Bronchial epithelial cell (primary cell): ENCODE measurements around the gene ANK2. TPM values are rescaled to one million over a fixed set of nuclear protein-coding genes. Genes with fewer than 3 reads are reported as not detected.

Experiments
- DNase-seq: peaks from one replicate; pipeline ENCODE4 v3.0.0-alpha.2; 2010; ENCODE audit warnings: low read depth
- FAIRE-seq: peaks from 2 replicates; lab custom pipeline; 2011; peaks lifted over from hg19 to GRCh38; lab: Jason Lieb, UNC
- H3K27me3 ChIP-seq: 2 replicates; pipeline ENCODE4 v1.5.1; 2011; ENCODE audit warnings: low read length; ENCODE audit not compliant: control insufficient read depth, insufficient read depth
- H3K36me3 ChIP-seq: 2 replicates; pipeline ENCODE4 v1.5.1; 2011; ENCODE audit warnings: low read length; ENCODE audit not compliant: control insufficient read depth, insufficient read depth
- H3K4me3 ChIP-seq: 2 replicates; pipeline ENCODE4 v1.5.1; 2011; ENCODE audit warnings: mild to moderate bottlenecking, low read depth, low read length, control low read depth
- CTCF ChIP-seq: IDR thresholded peaks from 2 replicates; pipeline ENCODE4 v1.5.1; 2011; ENCODE audit warnings: mild to moderate bottlenecking, moderate library complexity, low read length, control low read depth, inconsistent platforms; ENCODE audit not compliant: insufficient read depth, severe bottlenecking
- total RNA-seq: library from RNA; depleted of rRNA; stranded (reverse); fragments of >200 nt; gene quantifications from 2 replicates; pipeline ENCODE4 v1.2.1, GENCODE V29; 2014

The ANK2 gene
- total RNA-seq, 1 donor from 2014 or later: 2.6 TPM

GRCh38 chr4:113289766-113290165 is 240.3 kb downstream of the ANK2 start:
- DNase-seq: no peak
- no peak for FAIRE-seq
- no peaks in the 10 kb centered on the region for H3K36me3 ChIP-seq
- no peaks in the 10 kb centered on the region for H3K27me3 ChIP-seq
- no peak for TF ChIP-seq CTCF
- H3K4me3 ChIP-seq: no peak overlapping the region

GRCh38 chr4:113290666-113291065 is 241.2 kb downstream of the ANK2 start:
- TF ChIP-seq CTCF: no peak

GRCh38 chr4:113292371-113293042 is 243.1 kb downstream of the ANK2 start:
- no peak for FAIRE-seq

More at GRCh38 chr4:113290666-113291065, 241.2 kb downstream of the ANK2 start:
- H3K36me3 ChIP-seq: no peaks in the 10 kb centered on the region
- FAIRE-seq (no peak), DNase-seq (no peak)
- H3K27me3 ChIP-seq: no peaks in the 10 kb centered on the region
- H3K4me3 ChIP-seq: no peak overlapping the region

GRCh38 chr4:113293043-113293560 is 243.6 kb downstream of the ANK2 start:
- TF ChIP-seq CTCF: no peak
- Histone ChIP-seq H3K27me3 (no peaks in the 10 kb centered on the region), H3K36me3 (no peaks in the 10 kb centered on the region), H3K4me3 (no peak overlapping the region)
- no peak for DNase-seq
- no peak for FAIRE-seq

More at GRCh38 chr4:113292371-113293042, 243.1 kb downstream of the ANK2 start:
- no peaks in the 10 kb centered on the region for H3K36me3 ChIP-seq
- no peak for DNase-seq
- TF ChIP-seq CTCF: no peak
- no peaks in the 10 kb centered on the region for H3K27me3 ChIP-seq
- H3K4me3 ChIP-seq: no peak overlapping the region

GRCh38 chr4:113293674-113294073 is 244.2 kb downstream of the ANK2 start:
- TF ChIP-seq CTCF: no peak
- Histone ChIP-seq H3K36me3 (no peaks in the 10 kb centered on the region), H3K27me3 (no peaks in the 10 kb centered on the region), H3K4me3 (no peak overlapping the region)
- no peak for DNase-seq
- FAIRE-seq: no peak

- no peak for FAIRE-seq
- TF ChIP-seq CTCF: peak; percentile 2
Measured at GRCh38 chr4:113294908-113295307, 245.5 kb downstream of the ANK2 start.

More at GRCh38 chr4:113294908-113295307, 245.5 kb downstream of the ANK2 start:
- DNase-seq: no peak
- H3K27me3 ChIP-seq: no peaks in the 10 kb centered on the region
- no peak overlapping the region for H3K4me3 ChIP-seq
- H3K36me3 ChIP-seq: no peaks in the 10 kb centered on the region
